H9 (cell line): ENCODE measurements around the gene AMACR. TPM values are rescaled to one million over a fixed set of nuclear protein-coding genes. Genes with fewer than 3 reads are reported as not detected.

ENCODE experiments used
- DNase-seq: peaks from one replicate; pipeline ENCODE4 v3.0.0-alpha.2; 2017
- H2AFZ ChIP-seq: one replicate; pipeline ENCODE4 v1.6.1; 2013; ENCODE audit warnings: mild to moderate bottlenecking, low read length, control low read depth, moderate library complexity
- H2AK5ac ChIP-seq: 2 replicates; pipeline ENCODE4 v1.6.1; 2013; ENCODE audit warnings: low read length, control low read depth, mixed read lengths; ENCODE audit not compliant: insufficient read length
- H2BK120ac ChIP-seq: one replicate; pipeline ENCODE4 v1.6.1; 2013; ENCODE audit warnings: low read depth, mild to moderate bottlenecking, low read length, control low read depth, inconsistent platforms; ENCODE audit not compliant: poor library complexity, severe bottlenecking
- H2BK12ac ChIP-seq: 2 replicates; pipeline ENCODE4 v1.6.1; 2013; ENCODE audit warnings: low read length, control low read depth, mixed read lengths, low read depth; ENCODE audit not compliant: insufficient read length
- H2BK15ac ChIP-seq: 2 replicates; pipeline ENCODE4 v1.6.1; 2013; ENCODE audit warnings: low read depth, low read length, control low read depth
- H2BK20ac ChIP-seq: one replicate; pipeline ENCODE4 v1.6.1; 2013; ENCODE audit warnings: low read depth, mild to moderate bottlenecking, low read length, control low read depth, inconsistent platforms; ENCODE audit not compliant: poor library complexity, severe bottlenecking
- H2BK5ac ChIP-seq: 2 replicates; pipeline ENCODE4 v1.6.1; 2013; ENCODE audit warnings: low read length, control low read depth, mixed read lengths; ENCODE audit not compliant: insufficient read length
- H3K14ac ChIP-seq: 2 replicates; pipeline ENCODE4 v1.6.1; 2013; ENCODE audit warnings: low read length, control low read depth; ENCODE audit not compliant: insufficient read depth
- H3K18ac ChIP-seq: 2 replicates; pipeline ENCODE4 v1.6.1; 2013; ENCODE audit warnings: low read depth, mild to moderate bottlenecking, mixed read lengths, low read length, control low read depth; ENCODE audit not compliant: insufficient read length
- H3K23ac ChIP-seq: 2 replicates; pipeline ENCODE4 v1.6.1; 2013; ENCODE audit warnings: low read length, control low read depth, mixed read lengths, low read depth; ENCODE audit not compliant: insufficient read length
- H3K23me2 ChIP-seq: 2 replicates; pipeline ENCODE4 v1.6.1; 2013; ENCODE audit warnings: low read depth, mild to moderate bottlenecking, mixed read lengths, low read length, control low read depth; ENCODE audit not compliant: insufficient read length, poor library complexity, severe bottlenecking
- H3K27ac ChIP-seq: 2 replicates; pipeline ENCODE4 v1.5.1; 2013; ENCODE audit warnings: low read length, control low read depth, mixed read lengths, low read depth; ENCODE audit not compliant: insufficient read length
- H3K27me3 ChIP-seq: 2 replicates; pipeline ENCODE4 v1.6.1; 2013; ENCODE audit warnings: low read length, control low read depth, inconsistent platforms; ENCODE audit not compliant: insufficient read depth
- H3K4ac ChIP-seq: 2 replicates; pipeline ENCODE4 v1.6.1; 2013; ENCODE audit warnings: low read depth, mild to moderate bottlenecking, control low read depth, inconsistent platforms, low read length, moderate library complexity
- H3K4me1 ChIP-seq: 2 replicates; pipeline ENCODE4 v1.6.1; 2013; ENCODE audit warnings: low read length, control low read depth, inconsistent platforms; ENCODE audit not compliant: insufficient read depth
- H3K4me2 ChIP-seq: 2 replicates; pipeline ENCODE4 v1.6.1; 2013; ENCODE audit warnings: low read length, control low read depth, mixed read lengths; ENCODE audit not compliant: insufficient read length, insufficient read depth
- H3K56ac ChIP-seq: 2 replicates; pipeline ENCODE4 v1.6.1; 2013; ENCODE audit warnings: low read depth, mild to moderate bottlenecking, mixed read lengths, low read length, control low read depth; ENCODE audit not compliant: insufficient read length
- H3K79me1 ChIP-seq: 2 replicates; pipeline ENCODE4 v1.6.1; 2013; ENCODE audit warnings: low read depth, mild to moderate bottlenecking, moderate library complexity, low read length, control low read depth, inconsistent platforms; ENCODE audit not compliant: insufficient read depth, poor library complexity, severe bottlenecking
- H3K79me2 ChIP-seq: 2 replicates; pipeline ENCODE4 v1.6.1; 2013; ENCODE audit warnings: low read length, control low read depth, inconsistent platforms; ENCODE audit not compliant: insufficient read depth
- H3K9ac ChIP-seq: 2 replicates; pipeline ENCODE4 v1.6.1; 2013; ENCODE audit warnings: low read length, control low read depth, mixed read lengths; ENCODE audit not compliant: insufficient read length; ENCODE audit errors: extremely low read depth
- H3K9me3 ChIP-seq: one replicate; pipeline ENCODE4 v1.6.1; 2013; ENCODE audit warnings: low read depth, low read length, inconsistent platforms; ENCODE audit not compliant: control insufficient read depth
- H3T11ph ChIP-seq: one replicate; pipeline ENCODE4 v1.6.1; 2013; ENCODE audit warnings: mild to moderate bottlenecking, low read length, control low read depth, inconsistent platforms
- H4K20me1 ChIP-seq: one replicate; pipeline ENCODE4 v1.6.1; 2013; ENCODE audit not compliant: control insufficient read depth, insufficient read length, insufficient read depth
- H4K5ac ChIP-seq: 2 replicates; pipeline ENCODE4 v1.6.1; 2013; ENCODE audit warnings: low read depth, mild to moderate bottlenecking, mixed read lengths, low read length, control low read depth; ENCODE audit not compliant: insufficient read length
- H4K8ac ChIP-seq: replicated peaks from 2 replicates; pipeline ENCODE4 v1.6.1; 2013; ENCODE audit warnings: low read length, control low read depth, mixed read lengths, low read depth; ENCODE audit not compliant: insufficient read length
- H4K91ac ChIP-seq: 2 replicates; pipeline ENCODE4 v1.6.1; 2013; ENCODE audit warnings: low read depth, mild to moderate bottlenecking, moderate library complexity, mixed read lengths, low read length, control low read depth; ENCODE audit not compliant: insufficient read length
- H3K27ac Mint-ChIP-seq, 3 experiments: 2 replicates in 2 of 3; 3 replicates in 1 of 3; pipeline ENCODE4 v1.8.0; 2020 to 2021; ENCODE audit warnings: mixed read lengths in 3 of 3, mild to moderate bottlenecking in 1 of 3, moderate library complexity in 1 of 3
- H3K27me3 Mint-ChIP-seq: 2 replicates; pipeline ENCODE4 v1.8.0; 2021; ENCODE audit warnings: low read depth, mild to moderate bottlenecking, moderate library complexity, mixed read lengths
- H3K36me3 Mint-ChIP-seq, 3 experiments: 2 replicates in 2 of 3; 3 replicates in 1 of 3; pipeline ENCODE4 v1.8.0; 2020 to 2021; ENCODE audit warnings: low read depth in 3 of 3, mixed read lengths in 3 of 3; ENCODE audit not compliant: insufficient read depth in 1 of 3
- H3K4me1 Mint-ChIP-seq, 2 experiments: 2 replicates each; pipeline ENCODE4 v1.8.0; 2020; ENCODE audit warnings: mixed read lengths in 2 of 2
- H3K4me3 Mint-ChIP-seq, 2 experiments: 2 replicates in 1 of 2; 3 replicates in 1 of 2; pipeline ENCODE4 v1.8.0; 2020 to 2021; ENCODE audit warnings: mild to moderate bottlenecking in 2 of 2, mixed read lengths in 2 of 2, moderate library complexity in 1 of 2
- H3K9me3 Mint-ChIP-seq, 2 experiments: 2 replicates in 1 of 2; 3 replicates in 1 of 2; pipeline ENCODE4 v1.8.0; 2020; ENCODE audit warnings: mild to moderate bottlenecking in 2 of 2, mixed read lengths in 2 of 2, moderate library complexity in 1 of 2
- CTCF ChIP-seq: fragments of 200-600 bp; sonication (generic); conservative IDR thresholded peaks from 3 replicates; pipeline ENCODE4 v1.8.0; 2021; ENCODE audit warnings: antibody characterized with exemption, mild to moderate bottlenecking
- WGBS: extraction: QIAGEN DNeasy Blood & Tissue Kit; methylation state at CpG from one replicate; pipeline ENCODE4 v1.1.7; 2013; ENCODE audit warnings: missing lambda C conversion rate, low lambda C conversion rate, mixed read lengths; ENCODE audit not compliant: insufficient read length; ENCODE audit errors: extremely low coverage; 5-methylcytosine and 5-hydroxymethylcytosine counted together
- total RNA-seq: library from RNA; stranded (reverse); gene quantifications from 2 replicates; pipeline ENCODE4 v1.2.1, GENCODE V29; 2021

AMACR gene
- total RNA-seq, 1 experiment from 2014 or later = 9.7 TPM

GRCh38 chr5:34022121-34022705, 14.4 kb upstream of the AMACR start:
- no peak overlapping the region for H3T11ph ChIP-seq
- no peak overlapping the region for H3K18ac ChIP-seq
- Mint-ChIP-seq H3K4me1 (peaks cover 9 to 11% of the 10 kb centered on the region in 2 experiments; a peak in 1 of 4 replicates), H3K36me3 (no peaks in the 10 kb centered on the region; a peak in 2 of 7 replicates), H3K4me3 (no peak overlapping the region), H3K9me3 (no peaks in the 10 kb centered on the region), H3K27ac (no peak overlapping the region), H3K27me3 (no peaks in the 10 kb centered on the region)
- no peak overlapping the region for H3K4ac ChIP-seq
- no peak overlapping the region for H3K4me2 ChIP-seq
- H3K56ac ChIP-seq = no peak overlapping the region
- H3K9me3 ChIP-seq = no peaks in the 10 kb centered on the region
- no peak overlapping the region for H3K23ac ChIP-seq
- no peaks in the 10 kb centered on the region for H3K27me3 ChIP-seq
- no peak overlapping the region for H3K9ac ChIP-seq
- DNase-seq = no peak
- H2BK5ac ChIP-seq = no peak overlapping the region
- H3K27ac ChIP-seq = no peak overlapping the region
- no peak overlapping the region for H4K5ac ChIP-seq
- H3K14ac ChIP-seq = no peak overlapping the region
- H3K4me1 ChIP-seq = no peaks in the 10 kb centered on the region; the same call in 1 of the 2 replicates
- no peaks in the 10 kb centered on the region for H3K23me2 ChIP-seq
- H2AK5ac ChIP-seq = no peak overlapping the region
- no peak overlapping the region for H2BK120ac ChIP-seq
- WGBS = no CpG with 5 or more reads among the region's 2 CpGs
- no peak overlapping the region for H4K8ac ChIP-seq
- H2AFZ ChIP-seq = no peak overlapping the region
- H4K20me1 ChIP-seq = no peaks in the 10 kb centered on the region
- no peak overlapping the region for H4K91ac ChIP-seq
- no peak for TF ChIP-seq CTCF
- H3K79me1 ChIP-seq = no peaks in the 10 kb centered on the region
- no peak overlapping the region for H2BK20ac ChIP-seq
- H3K79me2 ChIP-seq = no peaks in the 10 kb centered on the region
- H2BK15ac ChIP-seq = no peak overlapping the region
- no peak overlapping the region for H2BK12ac ChIP-seq
